Neutrophil (primary cell): ENCODE data around the gene STOML2.

ENCODE experiments used
- H3K27ac ChIP-seq: fragments of 200-600 bp; sonication (generic); 2 replicates; pipeline ENCODE4 v1.5.1; 2016; ENCODE audit warnings: mild to moderate bottlenecking, moderate library complexity
- H3K27me3 ChIP-seq: fragments of 200-600 bp; sonication (generic); 2 replicates; pipeline ENCODE4 v1.6.0; 2016; ENCODE audit warnings: mild to moderate bottlenecking
- H3K36me3 ChIP-seq: fragments of 200-600 bp; sonication (generic); 2 replicates; pipeline ENCODE4 v1.5.1; 2017
- H3K4me1 ChIP-seq, 2 experiments: fragments of 200-600 bp in 1 of 2; sonication (generic) in 1 of 2; 1 replicate in 1 of 2; 2 replicates in 1 of 2; pipeline versions ENCODE4 v1.5.1 to v1.6.1; 2013 to 2016; ENCODE audit warnings: low read depth in 1 of 2, low read length in 1 of 2, mild to moderate bottlenecking in 1 of 2, moderate library complexity in 1 of 2; ENCODE audit not compliant: control insufficient read depth in 1 of 2, insufficient read depth in 1 of 2
- H3K4me3 ChIP-seq, 2 experiments: fragments of 200-600 bp in 1 of 2; sonication (generic) in 1 of 2; 1 replicate in 1 of 2; 2 replicates in 1 of 2; pipeline ENCODE4 v1.5.1; 2013 to 2016; ENCODE audit warnings: low read depth in 1 of 2, low read length in 1 of 2, mild to moderate bottlenecking in 1 of 2, moderate library complexity in 1 of 2
- H3K9me3 ChIP-seq: fragments of 200-600 bp; sonication (generic); 2 replicates; pipeline ENCODE4 v1.5.1; 2016
- CTCF ChIP-seq: fragments of 200-600 bp; sonication (generic); IDR thresholded peaks from 2 replicates; pipeline ENCODE4 v1.5.1; 2016; ENCODE audit warnings: antibody characterized with exemption

Gene STOML2

GRCh38 chr9:35072461-35073278 lies 30.3 kb downstream of the STOML2 start, which contains the start of gene VCP:
TSS of gene VCP (minus strand) at chr9:35072625. CDS start at chr9:35072353, 272 bp downstream.
- H3K27ac ChIP-seq: peak within 1 kb of the TSS; percentile 98
- peaks cover 29 to 30% of the 10 kb centered on the region in 2 experiments for H3K4me1 ChIP-seq
- peak; percentile 6 for TF ChIP-seq CTCF
- no peaks in the 10 kb centered on the region for H3K9me3 ChIP-seq
- H3K4me3 ChIP-seq: peak within 1 kb of the TSS; percentile 82 to 99
- peaks cover 13% of the 10 kb centered on the region for H3K36me3 ChIP-seq
- no peaks in the 10 kb centered on the region for H3K27me3 ChIP-seq

- peak; percentile 32 for TF ChIP-seq CTCF
- peak overlapping the region; percentile 82 to 99 for H3K4me3 ChIP-seq
- H3K9me3 ChIP-seq: no peaks in the 10 kb centered on the region
- peak overlapping the region; percentile 98 for H3K27ac ChIP-seq
- H3K36me3 ChIP-seq: peaks cover 20% of the 10 kb centered on the region
- no peaks in the 10 kb centered on the region for H3K27me3 ChIP-seq
- H3K4me1 ChIP-seq: peaks cover 25 to 30% of the 10 kb centered on the region in 2 experiments
Measured at GRCh38 chr9:35071814-35072460, 31.0 kb downstream of the STOML2 start.

GRCh38 chr9:35070823-35071813 lies 31.8 kb downstream of the STOML2 start:
- Histone ChIP-seq H3K27ac (peak overlapping the region; percentile 98), H3K4me1 (peaks cover 25 to 30% of the 10 kb centered on the region in 2 experiments), H3K4me3 (peak overlapping the region; percentile 82 to 99), H3K9me3 (no peaks in the 10 kb centered on the region), H3K36me3 (peaks cover 29% of the 10 kb centered on the region), H3K27me3 (no peaks in the 10 kb centered on the region)
- TF ChIP-seq CTCF: no peak

GRCh38 chr9:35069020-35069419 lies 33.9 kb downstream of the STOML2 start:
- Histone ChIP-seq H3K4me1 (peaks cover 25 to 30% of the 10 kb centered on the region in 2 experiments), H3K36me3 (peaks cover 49% of the 10 kb centered on the region), H3K27ac (no peak overlapping the region), H3K27me3 (no peaks in the 10 kb centered on the region), H3K9me3 (peaks cover 7% of the 10 kb centered on the region), H3K4me3 (no peak overlapping the region)
- no peak for TF ChIP-seq CTCF

- no peak overlapping the region for H3K27ac ChIP-seq
- H3K27me3 ChIP-seq: no peaks in the 10 kb centered on the region
- no peak overlapping the region for H3K4me3 ChIP-seq
Measured at GRCh38 chr9:35067056-35067455, 35.9 kb downstream of the STOML2 start.

More at GRCh38 chr9:35067056-35067455, 35.9 kb downstream of the STOML2 start:
- Histone ChIP-seq H3K36me3 (peaks cover 69% of the 10 kb centered on the region), H3K9me3 (peaks cover 8% of the 10 kb centered on the region), H3K4me1 (peaks cover 20 to 22% of the 10 kb centered on the region in 2 experiments)
- TF ChIP-seq CTCF: no peak
